ENCODE data around the gene KLHL29.

- TF ChIP-seq, protein P1, sequence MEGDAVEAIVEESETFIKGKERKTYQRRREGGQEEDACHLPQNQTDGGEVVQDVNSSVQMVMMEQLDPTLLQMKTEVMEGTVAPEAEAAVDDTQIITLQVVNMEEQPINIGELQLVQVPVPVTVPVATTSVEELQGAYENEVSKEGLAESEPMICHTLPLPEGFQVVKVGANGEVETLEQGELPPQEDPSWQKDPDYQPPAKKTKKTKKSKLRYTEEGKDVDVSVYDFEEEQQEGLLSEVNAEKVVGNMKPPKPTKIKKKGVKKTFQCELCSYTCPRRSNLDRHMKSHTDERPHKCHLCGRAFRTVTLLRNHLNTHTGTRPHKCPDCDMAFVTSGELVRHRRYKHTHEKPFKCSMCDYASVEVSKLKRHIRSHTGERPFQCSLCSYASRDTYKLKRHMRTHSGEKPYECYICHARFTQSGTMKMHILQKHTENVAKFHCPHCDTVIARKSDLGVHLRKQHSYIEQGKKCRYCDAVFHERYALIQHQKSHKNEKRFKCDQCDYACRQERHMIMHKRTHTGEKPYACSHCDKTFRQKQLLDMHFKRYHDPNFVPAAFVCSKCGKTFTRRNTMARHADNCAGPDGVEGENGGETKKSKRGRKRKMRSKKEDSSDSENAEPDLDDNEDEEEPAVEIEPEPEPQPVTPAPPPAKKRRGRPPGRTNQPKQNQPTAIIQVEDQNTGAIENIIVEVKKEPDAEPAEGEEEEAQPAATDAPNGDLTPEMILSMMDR (IDR thresholded peaks at IDR 0.05 in 2 of 3, conservative IDR thresholded peaks at IDR 0.05 in 1 of 3; ENCODE audit: borderline replicate concordance in 1 of 3, insufficient read depth in 1 of 3, low read depth in 2 of 3, low read length in 2 of 3): no peak
- no peak for TF ChIP-seq POLR2AphosphoS5 (IDR thresholded peaks at IDR 0.05; ENCODE audit: low read depth, low read length)
- no peak for TF ChIP-seq RAD21 (IDR thresholded peaks at IDR 0.05; ENCODE audit: low read depth)
- TF ChIP-seq SP1 (IDR thresholded peaks at IDR 0.05; ENCODE audit: low read depth): no peak
- no peak for TF ChIP-seq POLR2A (IDR thresholded peaks at IDR 0.05; ENCODE audit: borderline replicate concordance, extremely low read depth, insufficient read depth, insufficient read length)
- TF ChIP-seq CEBPB (IDR thresholded peaks at IDR 0.05; ENCODE audit: low read depth): no peak
- no peak for TF ChIP-seq ZBTB33 (IDR thresholded peaks at IDR 0.05; ENCODE audit: extremely low read depth, insufficient replicate concordance, low read length)
Observed at GRCh38 chr2:23622466-23622865, 237.5 kb downstream of the KLHL29 start.
